Activated effector memory CD4-positive, alpha-beta T cell treated with Interleukin-2 at 50 U/mL for 16 hours (primary cell): ENCODE results near the gene INO80E.
A peak's percentile ranks its signal among the peaks of the same experiment; 100 is the strongest.

Experiments used
- DNase-seq: peaks from one replicate; pipeline ENCODE4 v3.0.0-alpha.2; 2020

INO80E gene

GRCh38 chr16:29993191-29993902 is 2.7 kb upstream of the INO80E start:
- DNase-seq, result no peak

DNA sequence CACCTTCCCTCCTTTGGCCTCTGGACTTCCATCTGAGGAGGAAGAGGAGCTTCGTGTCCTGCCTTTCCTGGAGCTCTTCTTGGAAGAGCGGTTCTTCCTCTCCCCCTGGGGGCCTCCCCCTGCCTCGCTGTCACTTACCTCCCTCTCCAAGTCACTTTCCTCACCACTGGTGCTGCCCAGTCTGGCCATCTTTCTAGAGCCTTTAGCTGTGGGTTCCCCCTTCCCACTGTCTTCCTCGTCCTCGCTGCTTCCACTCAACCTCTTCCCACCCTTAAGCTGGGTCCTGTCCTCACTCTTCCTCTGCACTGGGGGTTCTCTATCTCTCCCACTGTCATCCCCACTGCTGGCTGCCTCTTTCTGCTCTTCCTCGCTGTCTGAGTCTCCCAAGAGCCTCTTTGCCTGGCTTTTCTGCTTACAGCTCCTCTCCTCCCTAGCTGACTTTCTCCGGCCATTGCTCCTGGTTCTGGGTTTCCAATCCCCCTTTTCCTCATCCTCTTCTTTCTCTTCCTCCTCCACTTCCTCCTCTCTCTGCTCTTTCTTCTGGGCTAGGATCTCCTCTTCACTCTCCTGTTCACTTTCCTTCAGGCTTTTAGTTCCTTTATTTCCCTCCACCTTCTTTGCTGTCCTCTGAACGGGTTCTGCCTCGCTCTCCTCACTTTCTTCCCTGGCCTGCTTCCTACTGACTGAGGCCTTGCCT is 2.0 kb upstream of the INO80E start:
- no peak for DNase-seq

DNA sequence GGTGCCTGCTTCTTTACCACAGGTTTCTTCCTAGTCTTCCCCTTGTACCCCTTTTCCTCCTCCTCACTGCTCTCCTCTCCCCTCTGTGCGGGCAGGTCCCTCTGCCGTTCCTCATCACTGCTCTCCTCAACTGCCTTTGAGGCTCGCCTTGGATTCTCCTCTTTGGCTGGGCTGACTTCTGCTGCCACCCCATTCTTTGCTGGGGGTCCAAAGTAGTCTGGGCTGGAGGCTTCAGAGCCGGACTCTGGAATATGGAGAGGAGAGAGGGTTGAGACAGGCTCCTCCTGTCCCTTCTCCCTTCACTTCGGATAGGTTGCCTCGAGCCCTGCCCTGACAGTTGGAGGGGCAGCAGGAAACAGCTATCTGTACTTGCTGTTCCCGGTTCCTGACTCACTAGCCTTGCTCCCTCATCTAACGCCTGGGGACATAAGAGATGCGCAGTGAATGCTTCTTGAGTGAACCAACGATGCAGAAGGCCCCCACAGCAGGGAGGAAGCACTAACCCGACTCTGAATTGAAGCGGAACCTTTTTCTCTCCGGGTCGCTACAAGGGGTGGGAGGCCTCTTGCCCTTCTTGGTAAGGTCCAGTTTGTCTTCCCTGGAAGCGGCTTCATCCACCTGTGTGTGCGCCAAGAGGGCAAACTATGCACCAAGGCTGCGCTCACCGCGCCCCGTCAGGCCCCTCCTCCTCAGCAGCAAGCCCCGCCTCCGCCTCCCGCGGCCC is 1.3 kb upstream of the INO80E start:
- DNase-seq, result peak; percentile 66

GRCh38 chr16:29995324-29995910 is 624 bp upstream of the INO80E start, which contains the start of gene HIRIP3:
Gene HIRIP3, minus strand, starts transcription at chr16:29995617. Its CDS starts 12 bp downstream, at chr16:29995605.
- peak; percentile 78 for DNase-seq

DNA sequence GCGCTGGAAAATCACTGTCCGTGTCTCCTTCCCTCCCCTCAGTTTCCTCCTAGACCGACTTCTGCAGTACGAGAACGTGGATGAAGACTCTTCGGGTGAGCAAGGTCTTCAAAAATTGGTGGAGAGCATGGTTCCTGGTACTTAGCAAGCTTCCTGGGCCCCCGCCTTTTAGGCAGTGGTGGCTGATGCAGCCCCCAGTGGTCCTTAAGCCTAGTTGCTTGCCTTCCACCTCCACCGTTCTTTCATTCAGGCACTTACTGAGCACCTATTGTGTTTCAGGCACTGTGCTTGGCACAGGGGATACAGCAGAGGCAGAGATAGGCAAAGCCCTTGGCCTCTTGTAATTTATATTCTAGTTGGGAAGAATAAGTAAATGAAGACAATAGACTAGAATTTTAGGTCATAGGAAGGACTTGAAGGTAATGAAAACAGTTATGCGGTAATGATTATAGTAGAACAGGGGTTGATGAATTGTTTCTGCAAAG is 767 bp downstream of the INO80E start:
- no peak for DNase-seq

DNA sequence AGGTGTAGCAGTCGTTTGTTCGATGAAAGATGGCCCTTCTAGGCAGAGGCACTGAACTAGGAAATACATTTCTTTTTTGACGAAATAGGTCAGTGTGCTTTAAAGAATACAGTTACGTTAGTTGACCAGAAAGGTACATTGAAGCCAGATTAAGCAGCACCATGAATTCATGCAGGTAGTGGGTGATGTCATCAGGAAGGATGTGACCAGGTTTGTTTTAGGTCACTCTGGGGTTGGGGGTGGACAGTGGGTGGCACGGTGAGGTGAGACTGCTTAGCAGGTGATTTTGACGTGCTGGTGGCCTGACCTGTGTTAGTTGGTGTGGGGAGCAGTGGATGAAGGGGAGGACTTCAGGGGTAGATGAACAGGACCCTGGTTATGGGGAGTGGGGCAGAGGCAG is 3.6 kb downstream of the INO80E start:
- DNase-seq, result no peak

DNA sequence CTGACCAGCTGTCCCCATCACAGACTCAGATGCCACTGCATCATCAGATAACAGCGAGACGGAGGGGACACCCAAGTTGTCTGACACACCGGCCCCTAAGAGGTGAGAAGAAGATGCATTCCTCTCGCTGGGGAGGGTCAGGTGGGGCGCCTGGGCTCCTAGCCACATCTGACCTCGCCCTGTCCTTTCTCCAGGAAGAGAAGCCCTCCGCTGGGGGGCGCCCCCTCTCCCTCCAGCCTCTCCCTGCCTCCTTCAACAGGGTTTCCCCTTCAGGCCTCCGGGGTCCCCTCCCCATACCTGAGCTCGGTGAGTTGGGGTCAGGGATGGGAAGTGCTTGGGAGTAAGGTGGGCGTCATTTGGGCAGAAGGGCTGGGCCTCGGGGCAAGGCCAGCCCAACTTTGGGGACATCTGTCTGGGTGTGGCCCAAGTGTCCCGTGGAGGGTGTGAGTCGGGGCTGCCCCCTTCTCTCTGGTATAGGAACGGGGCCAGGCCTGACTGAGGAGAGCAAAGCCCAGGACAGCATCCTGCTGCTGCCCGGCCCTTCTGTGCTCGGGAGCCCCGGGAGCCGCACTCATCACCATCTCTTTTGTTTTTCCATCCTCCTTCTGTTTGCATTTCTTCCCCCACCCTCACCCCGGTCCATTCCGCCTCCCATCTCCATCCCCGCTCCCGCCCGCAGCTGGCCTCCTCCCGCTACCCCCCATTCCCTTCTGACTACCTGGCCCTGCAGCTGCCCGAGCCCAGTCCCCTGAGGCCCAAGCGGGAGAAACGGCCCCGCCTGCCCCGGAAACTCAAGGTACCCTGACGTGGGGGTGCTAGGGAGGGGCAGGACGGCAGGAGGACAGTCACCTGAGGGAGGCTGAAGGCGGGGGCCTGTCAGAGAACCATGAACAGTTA is 4.9 kb downstream of the INO80E start:
- no peak for DNase-seq

- DNase-seq, result no peak
These were observed 6.7 kb downstream of the INO80E start for GRCh38 chr16:30002614-30003346.

GRCh38 chr16:30003670-30004423 is 7.8 kb downstream of the INO80E start:
- DNase-seq, result no peak

- no peak for DNase-seq
These were observed 8.4 kb downstream of the INO80E start for GRCh38 chr16:30004424-30004776.

DNA sequence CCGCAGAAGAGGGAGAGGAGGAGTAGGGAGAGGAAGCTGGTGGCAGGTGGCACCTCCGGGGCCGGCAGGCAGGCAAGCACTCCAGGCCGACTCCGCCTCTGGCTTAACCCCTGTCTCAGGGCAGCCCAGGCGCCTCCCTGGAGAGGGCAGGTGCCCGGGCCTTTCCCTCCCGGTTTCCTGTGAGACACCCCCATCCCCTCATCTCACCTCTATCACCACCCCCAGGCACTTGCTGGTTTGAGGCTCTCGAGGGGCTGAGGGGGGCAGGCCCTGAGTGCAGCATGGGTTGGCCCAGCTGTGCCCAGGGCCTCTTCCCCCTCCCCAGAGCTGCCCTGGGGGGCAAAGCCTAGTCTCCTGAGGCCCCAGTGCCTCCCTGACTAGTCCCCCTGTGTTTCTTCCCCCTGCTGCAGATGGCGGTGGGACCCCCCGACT is 8.8 kb downstream of the INO80E start:
- DNase-seq, result no peak

DNA sequence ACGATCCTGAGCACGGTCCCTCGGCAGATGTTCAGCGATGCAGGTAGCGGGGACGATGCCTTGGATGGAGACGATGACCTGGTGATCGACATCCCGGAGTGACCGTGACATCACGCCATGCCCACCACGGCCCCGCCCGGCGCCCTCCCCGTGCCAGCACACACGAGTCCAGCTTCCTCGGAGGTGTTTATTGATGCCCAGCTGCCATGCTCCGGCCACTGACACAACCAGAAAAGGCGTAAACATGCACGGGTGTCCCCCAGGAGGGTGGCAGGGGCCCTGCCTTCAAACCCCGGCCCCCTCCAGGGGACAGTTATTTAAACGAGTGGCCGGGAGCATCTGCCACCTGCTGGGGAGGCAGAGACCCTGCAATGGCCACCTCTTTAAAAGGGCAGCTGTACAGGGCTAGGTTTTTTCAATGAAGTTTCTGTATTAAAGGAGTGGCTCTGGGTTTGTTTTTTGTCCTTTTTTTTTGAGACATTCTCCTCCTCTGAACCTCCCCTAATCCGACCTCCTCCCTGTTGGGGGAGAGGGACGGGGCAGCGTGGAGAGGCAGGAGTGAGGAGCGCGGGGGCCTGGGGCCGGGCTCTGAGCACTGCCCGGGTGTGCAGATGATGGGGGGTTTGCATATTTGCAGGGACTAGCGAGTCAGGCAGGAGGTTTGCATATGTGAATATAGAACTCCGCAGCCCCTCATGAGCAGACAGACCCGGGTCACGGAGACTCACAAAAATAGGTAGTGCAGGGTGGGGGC is 9.5 kb downstream of the INO80E start:
- no peak for DNase-seq

DNA sequence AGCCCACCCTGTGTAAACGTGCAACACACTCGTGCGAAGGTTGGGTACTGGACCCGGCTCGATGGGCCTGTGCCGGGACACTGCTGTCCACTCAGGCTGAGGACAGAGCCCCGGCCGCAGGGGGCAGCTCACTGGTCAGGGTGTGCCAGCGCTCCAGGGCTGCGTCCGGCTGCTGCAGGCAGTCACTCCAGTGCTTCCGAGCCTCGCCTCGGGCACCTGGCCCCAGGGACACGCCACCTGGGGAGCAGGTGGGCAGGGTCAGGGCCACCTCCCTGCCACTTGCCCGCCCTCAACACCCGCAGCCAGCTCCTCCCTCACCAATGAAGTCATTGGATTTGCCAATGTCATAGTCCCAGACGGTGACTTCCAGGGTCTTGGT is 10.0 kb downstream of the INO80E start:
- no peak for DNase-seq

DNA sequence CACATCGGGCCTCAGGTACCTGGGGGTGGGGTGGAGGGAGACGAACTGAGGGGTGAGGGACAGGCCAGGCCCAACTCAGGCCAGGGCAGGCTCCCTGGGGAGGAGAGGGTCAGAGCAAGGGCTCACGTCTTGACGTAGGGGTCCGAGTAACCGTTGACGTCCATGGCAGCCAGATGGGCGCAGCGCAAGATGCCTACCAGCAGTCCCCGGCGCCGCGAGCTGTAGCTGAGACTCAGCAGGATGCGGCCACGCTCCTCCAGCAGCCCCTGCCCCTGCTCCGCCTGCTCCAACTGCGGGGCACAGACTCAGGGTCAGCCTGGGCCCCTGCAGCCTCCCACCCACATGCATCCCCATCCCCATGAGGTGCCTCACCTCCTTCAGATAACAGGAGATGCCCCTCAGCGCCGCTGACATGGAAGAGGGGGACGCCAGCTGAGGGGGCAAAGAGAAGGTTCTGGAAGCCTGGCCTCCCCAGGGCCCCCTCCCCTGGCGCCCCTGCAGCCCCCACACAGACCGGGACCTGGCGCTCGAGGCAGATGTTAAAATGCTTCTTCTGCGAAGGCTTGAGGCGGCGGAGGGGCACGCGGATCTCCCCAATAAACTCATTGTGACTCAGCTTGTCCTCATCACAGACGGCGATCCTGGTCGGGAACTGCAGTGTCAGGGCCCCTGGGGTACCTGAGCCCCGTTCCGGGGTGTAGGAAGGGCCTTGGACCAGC is 10.8 kb downstream of the INO80E start:
- no peak for DNase-seq

- no peak for DNase-seq
These were observed 11.4 kb downstream of the INO80E start for GRCh38 chr16:30007378-30007895.

GRCh38 chr16:30009085-30009862 is 13.2 kb downstream of the INO80E start:
- DNase-seq, result no peak

DNA sequence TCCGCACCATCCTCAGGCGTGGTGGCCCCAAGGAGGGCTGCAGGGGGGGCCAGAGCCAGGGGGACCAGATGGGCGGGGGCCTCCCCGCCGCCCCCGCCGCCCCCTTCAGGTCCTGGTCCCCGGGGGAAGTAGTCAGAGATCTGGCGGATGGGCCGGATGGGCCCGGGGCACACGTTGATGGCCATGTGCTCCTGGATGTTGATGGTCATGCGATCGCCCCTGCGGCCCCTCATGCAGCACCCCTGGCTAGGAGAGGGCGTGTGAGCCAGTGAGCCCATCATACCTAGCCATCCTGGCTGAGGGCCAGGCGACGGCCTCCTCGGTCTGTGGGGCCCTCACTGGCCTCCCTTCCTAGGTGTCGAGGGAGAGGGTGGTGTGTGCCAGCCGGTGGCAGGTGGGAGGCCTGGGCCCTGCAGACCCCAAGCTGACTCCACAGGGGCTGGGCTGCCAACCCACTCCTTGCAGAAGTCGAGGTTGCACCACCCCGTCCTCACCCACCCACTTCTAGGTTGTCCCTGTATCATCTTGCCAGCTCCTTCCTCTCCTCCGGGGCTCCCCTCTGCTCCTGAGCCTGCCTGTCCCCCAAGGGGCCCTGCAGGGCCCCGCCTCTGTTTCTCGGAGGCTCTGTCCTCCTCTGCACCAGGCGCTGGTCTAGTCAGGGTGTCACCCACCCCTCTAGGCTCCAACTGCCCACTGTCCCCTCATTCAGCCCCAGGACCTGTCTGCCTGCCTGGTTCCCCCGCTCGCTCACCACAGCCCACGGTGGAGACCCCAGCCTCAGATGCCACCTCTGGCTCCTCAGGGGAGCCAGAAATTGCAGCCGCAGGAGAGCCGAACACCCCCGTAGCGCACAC is 14.2 kb downstream of the INO80E start:
- DNase-seq, result no peak
